GM19372 (cell line): ENCODE measurements around the gene UBIAD1.
"Not testable (repeated sequence)": the region's sequence is repeated elsewhere in the genome, so short reads cannot be mapped to it uniquely, and the experiment has no call there.

ENCODE experiments used
- ATAC-seq: cut with Tn5 transposase; IDR thresholded peaks from one replicate; pipeline ENCODE4 v1.9.1; 2021; ENCODE audit warnings: mild to moderate bottlenecking, low read depth, moderate library complexity; ENCODE audit not compliant: unreplicated experiment

The UBIAD1 gene

GRCh38 chr1:11279152-11279551 is 6.2 kb downstream of the UBIAD1 start:
- ATAC-seq: no peak

GRCh38 chr1:11279630-11280029 is 6.6 kb downstream of the UBIAD1 start:
- ATAC-seq: no peak

GRCh38 chr1:11280719-11281376 is 7.8 kb downstream of the UBIAD1 start:
- ATAC-seq: no peak

- no peak for ATAC-seq
Observed at GRCh38 chr1:11281518-11282331, 8.7 kb downstream of the UBIAD1 start.

GRCh38 chr1:11283151-11283550 is 10.2 kb downstream of the UBIAD1 start:
- ATAC-seq: no peak

GRCh38 chr1:11284784-11285183 is 11.8 kb downstream of the UBIAD1 start:
- no peak for ATAC-seq

GRCh38 chr1:11285883-11286734 is 13.1 kb downstream of the UBIAD1 start:
- ATAC-seq: no peak

- ATAC-seq: no peak
Observed at GRCh38 chr1:11286735-11287410, 13.9 kb downstream of the UBIAD1 start.

GRCh38 chr1:11289064-11289463 is 16.1 kb downstream of the UBIAD1 start:
- no peak for ATAC-seq

GRCh38 chr1:11291049-11291448 is 18.1 kb downstream of the UBIAD1 start:
- no peak for ATAC-seq

GRCh38 chr1:11293856-11294255 is 20.9 kb downstream of the UBIAD1 start:
- ATAC-seq: no peak

- no peak for ATAC-seq
Observed at GRCh38 chr1:11294951-11295350, 22.0 kb downstream of the UBIAD1 start.

- no peak for ATAC-seq
Observed at GRCh38 chr1:11295905-11296304, 22.9 kb downstream of the UBIAD1 start.

- not testable (repeated sequence) for ATAC-seq
Observed at GRCh38 chr1:11297774-11298173, 24.8 kb downstream of the UBIAD1 start.

GRCh38 chr1:11298390-11299224 is 25.6 kb downstream of the UBIAD1 start:
- ATAC-seq: no peak

GRCh38 chr1:11299225-11299574 is 26.2 kb downstream of the UBIAD1 start:
- no peak for ATAC-seq

- ATAC-seq: no peak
Observed at GRCh38 chr1:11301601-11302000, 28.6 kb downstream of the UBIAD1 start.

- no peak for ATAC-seq
Observed at GRCh38 chr1:11302366-11302765, 29.4 kb downstream of the UBIAD1 start.

- not testable (repeated sequence) for ATAC-seq
Observed at GRCh38 chr1:11305516-11305915, 32.5 kb downstream of the UBIAD1 start.

GRCh38 chr1:11307852-11308251 is 34.9 kb downstream of the UBIAD1 start:
- no peak for ATAC-seq
